ENCODE measurements around the gene LRRC4C.

GRCh38 chr11:40132912-40133311 lies 1326.5 kb downstream of the LRRC4C start:
- no peak for TF ChIP-seq REST (IDR thresholded peaks at IDR 0.05; ENCODE audit: low read depth)
- TF ChIP-seq TCF12 (IDR thresholded peaks at IDR 0.05; ENCODE audit: low read depth): no peak
- no peak for TF ChIP-seq EP300 (IDR thresholded peaks at IDR 0.05; ENCODE audit: borderline replicate concordance)
- TF ChIP-seq CREB1 (IDR thresholded peaks at IDR 0.05; ENCODE audit: low read depth): no peak
- TF ChIP-seq YY1 (IDR thresholded peaks at IDR 0.05; ENCODE audit: low read depth): no peak
- no peak for TF ChIP-seq TEAD4 (IDR thresholded peaks at IDR 0.05)
- TF ChIP-seq EGR1 (IDR thresholded peaks at IDR 0.05): no peak
- TF ChIP-seq RAD21 (IDR thresholded peaks at IDR 0.05; ENCODE audit: low read depth): no peak
- TF ChIP-seq TAF1 (IDR thresholded peaks at IDR 0.05; ENCODE audit: low read depth): no peak
- TF ChIP-seq USF1 (IDR thresholded peaks at IDR 0.05): no peak
